SK-N-SH treated with all-trans-retinoic acid at 6 μM for 48 hours (cell line): ENCODE measurements around the gene ULK1.

Experiments
- ESRRG ChIP-seq: fragments of 250-450 bp; sonication (Bioruptor Pico); IDR thresholded peaks from 2 replicates; pipeline ENCODE4 v1.6.1; 2021; ENCODE audit warnings: mild to moderate bottlenecking
- GLIS3 ChIP-seq: fragments of 250-450 bp; sonication (Bioruptor Pico); IDR thresholded peaks from 2 replicates; pipeline ENCODE4 v1.5.0; 2020; ENCODE audit warnings: mild to moderate bottlenecking, moderate library complexity
- PATZ1 ChIP-seq: fragments of 250-450 bp; sonication (Bioruptor Pico); IDR thresholded peaks from 2 replicates; pipeline ENCODE4 v1.8.0; 2020; ENCODE audit warnings: mild to moderate bottlenecking, moderate library complexity, borderline replicate concordance
- TOX ChIP-seq: fragments of 250-450 bp; sonication (Bioruptor Pico); IDR thresholded peaks from 2 replicates; pipeline ENCODE4 v1.8.0; 2021; ENCODE audit warnings: mild to moderate bottlenecking, moderate library complexity, borderline replicate concordance
- ZFP30 ChIP-seq: fragments of 450-650 bp; formaldehyde crosslinking; IDR thresholded peaks from 2 replicates; pipeline ENCODE4 v1.5.0; 2022; ENCODE audit warnings: mild to moderate bottlenecking, moderate library complexity
- ZNF565 ChIP-seq: fragments of 450-650 bp; formaldehyde crosslinking; conservative IDR thresholded peaks from 2 replicates; pipeline ENCODE4 v1.5.0; 2020; ENCODE audit warnings: low read depth, mild to moderate bottlenecking, moderate library complexity

GRCh38 chr12:131862084-131862441 lies 32.4 kb upstream of the ULK1 start:
- no peak for TF ChIP-seq TOX (CRISPR knock-in tag)
- no peak for TF ChIP-seq ZNF565 (CRISPR knock-in tag)
- TF ChIP-seq PATZ1 = no peak
- no peak for TF ChIP-seq GLIS3 (CRISPR knock-in tag)
- no peak for TF ChIP-seq ZFP30 (CRISPR knock-in tag)
- TF ChIP-seq ESRRG (CRISPR knock-in tag) = no peak
